Astrocyte (in vitro differentiated cells and primary cell): ENCODE results near the gene GRB7.

Experiments
- EZH2 ChIP-seq: IDR thresholded peaks from 2 replicates; pipeline ENCODE4 v1.6.1; 2012; ENCODE audit warnings: mild to moderate bottlenecking, low read length, inconsistent platforms; ENCODE audit not compliant: insufficient read depth
- TF ChIP-seq, protein P1 (sequence below): IDR thresholded peaks from 2 replicates; pipeline ENCODE4 v1.5.1; 2011; ENCODE audit warnings: low read depth, mild to moderate bottlenecking, inconsistent platforms, low read length, moderate library complexity; ENCODE audit not compliant: insufficient read depth

DNA sequence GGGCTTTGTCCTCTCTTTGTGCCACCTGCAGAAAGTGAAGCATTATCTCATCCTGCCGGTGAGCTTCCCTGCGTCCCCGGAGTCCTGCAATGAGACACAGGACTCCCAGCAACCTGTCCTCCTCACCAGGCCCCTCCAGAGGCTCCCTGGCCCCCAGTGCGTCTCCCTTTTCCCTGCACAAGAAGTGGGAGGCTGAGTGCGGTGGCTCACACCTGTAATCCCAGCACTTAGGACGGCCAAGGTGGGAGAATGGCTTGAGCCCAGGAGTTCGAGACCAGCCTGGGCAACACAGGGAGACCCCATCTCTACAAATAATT, 8.4 kb downstream of the GRB7 start:
- no peak for TF ChIP-seq EZH2
- TF ChIP-seq, protein P1, sequence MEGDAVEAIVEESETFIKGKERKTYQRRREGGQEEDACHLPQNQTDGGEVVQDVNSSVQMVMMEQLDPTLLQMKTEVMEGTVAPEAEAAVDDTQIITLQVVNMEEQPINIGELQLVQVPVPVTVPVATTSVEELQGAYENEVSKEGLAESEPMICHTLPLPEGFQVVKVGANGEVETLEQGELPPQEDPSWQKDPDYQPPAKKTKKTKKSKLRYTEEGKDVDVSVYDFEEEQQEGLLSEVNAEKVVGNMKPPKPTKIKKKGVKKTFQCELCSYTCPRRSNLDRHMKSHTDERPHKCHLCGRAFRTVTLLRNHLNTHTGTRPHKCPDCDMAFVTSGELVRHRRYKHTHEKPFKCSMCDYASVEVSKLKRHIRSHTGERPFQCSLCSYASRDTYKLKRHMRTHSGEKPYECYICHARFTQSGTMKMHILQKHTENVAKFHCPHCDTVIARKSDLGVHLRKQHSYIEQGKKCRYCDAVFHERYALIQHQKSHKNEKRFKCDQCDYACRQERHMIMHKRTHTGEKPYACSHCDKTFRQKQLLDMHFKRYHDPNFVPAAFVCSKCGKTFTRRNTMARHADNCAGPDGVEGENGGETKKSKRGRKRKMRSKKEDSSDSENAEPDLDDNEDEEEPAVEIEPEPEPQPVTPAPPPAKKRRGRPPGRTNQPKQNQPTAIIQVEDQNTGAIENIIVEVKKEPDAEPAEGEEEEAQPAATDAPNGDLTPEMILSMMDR: no peak
